NCI-H2227 (cell line): ENCODE measurements around the gene ARID1A.
"Not testable (repeated sequence)": the region's sequence is repeated elsewhere in the genome, so short reads cannot be mapped to it uniquely, and the experiment has no call there.

Experiments
- DNase-seq: peaks from one replicate; lab custom pipeline; 2025; ENCODE audit not compliant: unreplicated experiment; lab: John Stamatoyannopoulos, UW

Gene ARID1A

GRCh38 chr1:26787381-26787705 is 91.5 kb downstream of the ARID1A start:
- no peak for DNase-seq

- DNase-seq = peak; percentile 95
Measured at GRCh38 chr1:26787706-26788514, 92.1 kb downstream of the ARID1A start, which contains the start of gene PIGV. TSS of gene PIGV (plus strand) at chr1:26787950. CDS start at chr1:26790816, 2,866 bp downstream.

- DNase-seq = no peak
Measured at GRCh38 chr1:26788515-26788785, 92.6 kb downstream of the ARID1A start.

- peak; percentile 88 for DNase-seq
Measured at GRCh38 chr1:26788836-26789611, 93.2 kb downstream of the ARID1A start.

- no peak for DNase-seq
Measured at GRCh38 chr1:26789612-26789865, 93.7 kb downstream of the ARID1A start.

- no peak for DNase-seq
Measured at GRCh38 chr1:26789931-26790330, 94.1 kb downstream of the ARID1A start.

GRCh38 chr1:26790551-26790953 is 94.7 kb downstream of the ARID1A start:
- DNase-seq = no peak

GRCh38 chr1:26791148-26791547 is 95.3 kb downstream of the ARID1A start:
- no peak for DNase-seq

GRCh38 chr1:26791626-26792025 is 95.8 kb downstream of the ARID1A start:
- DNase-seq = no peak

GRCh38 chr1:26792924-26793323 is 97.1 kb downstream of the ARID1A start:
- DNase-seq = no peak

- DNase-seq = no peak
Measured at GRCh38 chr1:26794391-26794790, 98.6 kb downstream of the ARID1A start.

- DNase-seq = no peak
Measured at GRCh38 chr1:26797627-26798026, 101.8 kb downstream of the ARID1A start.

- DNase-seq = no peak
Measured at GRCh38 chr1:26799479-26800142, 103.8 kb downstream of the ARID1A start.

GRCh38 chr1:26803932-26804331 is 108.1 kb downstream of the ARID1A start:
- not testable (repeated sequence) for DNase-seq

GRCh38 chr1:26810105-26810504 is 114.3 kb downstream of the ARID1A start:
- peak; percentile 77 for DNase-seq

GRCh38 chr1:26811057-26811456 is 115.2 kb downstream of the ARID1A start:
- no peak for DNase-seq

GRCh38 chr1:26811708-26812107 is 115.9 kb downstream of the ARID1A start:
- DNase-seq = no peak

- no peak for DNase-seq
Measured at GRCh38 chr1:26814377-26814776, 118.6 kb downstream of the ARID1A start.

GRCh38 chr1:26814893-26815292 is 119.1 kb downstream of the ARID1A start:
- no peak for DNase-seq

GRCh38 chr1:26820784-26821269 is 125.0 kb downstream of the ARID1A start:
- no peak for DNase-seq

- no peak for DNase-seq
Measured at GRCh38 chr1:26822737-26823395, 127.1 kb downstream of the ARID1A start.

GRCh38 chr1:26824731-26825130 is 128.9 kb downstream of the ARID1A start:
- no peak for DNase-seq
